ENCODE measurements around the gene HK3. TPM values are rescaled to one million over a fixed set of nuclear protein-coding genes. Genes with fewer than 3 reads are reported as not detected.

HK3 gene
- total and polyA plus RNA-seq, 2 of the 8 experiments (the other 6 are each of a cell fraction or from before 2014, with no cell fraction given): not detected

- no peaks in the 10 kb centered on the region for H3K79me1 ChIP-seq (ENCODE audit: low read depth, low read length)
- no peak overlapping the region for H2BK12ac ChIP-seq (ENCODE audit: low read depth, low read length)
- no peak overlapping the region; the same call in 1 of the 2 replicates for H2BK5ac ChIP-seq (ENCODE audit: low read depth, low read length)
- H3K27ac ChIP-seq (ENCODE audit: low read depth, low read length): no peak overlapping the region
- H3K4ac ChIP-seq (replicated peaks; ENCODE audit: insufficient read length, low read depth, low read length): no peak overlapping the region
- ChIA-PET CTCF (ENCODE audit: partially characterized antibody) (interaction anchor here (0.6 to 3.8 kb wide), 11 partner anchors 12 to 502 kb away, joined by 3 to 32 read pairs (median 5); partner anchors contain the start of gene HK3), POLR2A (ENCODE audit: partially characterized antibody) (no interaction called here)
- no peak overlapping the region for H4K91ac ChIP-seq (replicated peaks; ENCODE audit: insufficient read length, low read length)
- no peaks in the 10 kb centered on the region for H4K20me1 ChIP-seq (replicated peaks in 1 of 2; ENCODE audit: control insufficient read depth in 1 of 2, insufficient read depth in 2 of 2, low read length in 2 of 2)
- H4K8ac ChIP-seq (ENCODE audit: extremely low read depth, insufficient read depth, low read length): peak overlapping the region; percentile 9; the same call in 1 of the 2 replicates
- TF ChIP-seq GABPA (IDR thresholded peaks at IDR 0.05; ENCODE audit: borderline replicate concordance, insufficient read depth, low read length) (no peak), RBBP5 (IDR thresholded peaks at IDR 0.05; ENCODE audit: borderline replicate concordance, low read depth, low read length) (no peak), TEAD4 (IDR thresholded peaks at IDR 0.05; ENCODE audit: low read depth, low read length) (peak; percentile 67), MAX (IDR thresholded peaks at IDR 0.05) (no peak), TCF12 (IDR thresholded peaks at IDR 0.05; ENCODE audit: low read depth, low read length) (no peak), SP4 (IDR thresholded peaks at IDR 0.05; ENCODE audit: low read length) (no peak), RAD21 (IDR thresholded peaks at IDR 0.05 in 1 of 2, conservative IDR thresholded peaks at IDR 0.05 in 1 of 2; ENCODE audit: low read depth in 2 of 2, low read length in 2 of 2) (peak; percentile 58 to 69), EGR1 (IDR thresholded peaks at IDR 0.05; ENCODE audit: borderline replicate concordance, low read depth, low read length) (peak; percentile 18; the same call in 1 of the 2 replicates), YY1 (IDR thresholded peaks at IDR 0.05; ENCODE audit: low read depth, low read length) (no peak)
- TF ChIP-seq, protein P1, sequence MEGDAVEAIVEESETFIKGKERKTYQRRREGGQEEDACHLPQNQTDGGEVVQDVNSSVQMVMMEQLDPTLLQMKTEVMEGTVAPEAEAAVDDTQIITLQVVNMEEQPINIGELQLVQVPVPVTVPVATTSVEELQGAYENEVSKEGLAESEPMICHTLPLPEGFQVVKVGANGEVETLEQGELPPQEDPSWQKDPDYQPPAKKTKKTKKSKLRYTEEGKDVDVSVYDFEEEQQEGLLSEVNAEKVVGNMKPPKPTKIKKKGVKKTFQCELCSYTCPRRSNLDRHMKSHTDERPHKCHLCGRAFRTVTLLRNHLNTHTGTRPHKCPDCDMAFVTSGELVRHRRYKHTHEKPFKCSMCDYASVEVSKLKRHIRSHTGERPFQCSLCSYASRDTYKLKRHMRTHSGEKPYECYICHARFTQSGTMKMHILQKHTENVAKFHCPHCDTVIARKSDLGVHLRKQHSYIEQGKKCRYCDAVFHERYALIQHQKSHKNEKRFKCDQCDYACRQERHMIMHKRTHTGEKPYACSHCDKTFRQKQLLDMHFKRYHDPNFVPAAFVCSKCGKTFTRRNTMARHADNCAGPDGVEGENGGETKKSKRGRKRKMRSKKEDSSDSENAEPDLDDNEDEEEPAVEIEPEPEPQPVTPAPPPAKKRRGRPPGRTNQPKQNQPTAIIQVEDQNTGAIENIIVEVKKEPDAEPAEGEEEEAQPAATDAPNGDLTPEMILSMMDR (IDR thresholded peaks at IDR 0.05; ENCODE audit: control extremely low read depth in 1 of 3, insufficient read depth in 1 of 3, low read depth in 1 of 3, low read length in 3 of 3): peak in 2 of 3 experiments; percentile 45 to 50; a peak in 2 of 4 replicates
- no peak overlapping the region for H4K5ac ChIP-seq (ENCODE audit: insufficient read length, low read depth, low read length)
- H3K79me2 ChIP-seq (ENCODE audit: control insufficient read depth in 1 of 2, insufficient read depth in 2 of 2, low read length in 2 of 2): no peaks in the 10 kb centered on the region
- no peaks in the 10 kb centered on the region for H3K27me3 ChIP-seq (replicated peaks in 1 of 4; ENCODE audit: control insufficient read depth in 3 of 4, extremely low read depth in 1 of 4, insufficient read depth in 3 of 4, low read length in 3 of 4)
- no peak overlapping the region for H3K23ac ChIP-seq (ENCODE audit: insufficient read length)
- no peak overlapping the region for H3K4me3 ChIP-seq (ENCODE audit: extremely low read depth in 1 of 4, insufficient read depth in 2 of 4, low read depth in 3 of 4, low read length in 4 of 4)
- no peak overlapping the region for H3K4me2 ChIP-seq (ENCODE audit: insufficient read depth in 1 of 2, low read depth in 2 of 2, low read length in 2 of 2)
- no peaks in the 10 kb centered on the region for H3K23me2 ChIP-seq (ENCODE audit: low read depth, low read length)
- FAIRE-seq (no peak), DNase-seq (ENCODE audit: low read depth in 1 of 2, low spot score in 2 of 2) (no peak)
- H3K56ac ChIP-seq (replicated peaks; ENCODE audit: insufficient read length, low read depth, low read length): no peak overlapping the region
- H3K36me3 ChIP-seq (ENCODE audit: control insufficient read depth in 2 of 4, insufficient read depth in 4 of 4, low read length in 3 of 4): no peaks in the 10 kb centered on the region
- no peak overlapping the region; the same call in 1 of the 2 replicates for H2BK15ac ChIP-seq (ENCODE audit: low read length)
- H2AK5ac ChIP-seq (ENCODE audit: low read depth, low read length): 0 out of 2 replicates have a peak overlapping the region, but pooled peaks have one; percentile 9
- no peak overlapping the region for H2AFZ ChIP-seq (ENCODE audit: low read length)
- H3K9ac ChIP-seq (replicated peaks in 1 of 4; ENCODE audit: extremely low read depth in 1 of 4, low read depth in 3 of 4, low read length in 3 of 4): no peak overlapping the region
- H3K18ac ChIP-seq (ENCODE audit: extremely low read depth, low read length): no peak overlapping the region
- 91% methylated on average over 28 of the region's 28 CpGs; no CpG with 5 or more reads in 1 of the 2 experiments for WGBS, 2 experiments (ENCODE audit: extremely low coverage in 1 of 2, insufficient coverage in 1 of 2, insufficient read length in 1 of 2, insufficient replicate concordance in 2 of 2, low coverage in 1 of 2, low lambda C conversion rate in 2 of 2, missing lambda C conversion rate in 1 of 2)
- no peak overlapping the region for H2BK20ac ChIP-seq (ENCODE audit: low read length)
- H3K9me3 ChIP-seq (ENCODE audit: insufficient read depth in 2 of 2, low read depth in 1 of 2, low read length in 1 of 2): no peaks in the 10 kb centered on the region
- no peak overlapping the region for H3K14ac ChIP-seq (ENCODE audit: insufficient read length)
- H3K4me1 ChIP-seq (replicated peaks in 1 of 4; ENCODE audit: control insufficient read depth in 3 of 4, insufficient read depth in 4 of 4, low read length in 3 of 4): no peaks in the 10 kb centered on the region
- no peak overlapping the region for H2BK120ac ChIP-seq (replicated peaks; ENCODE audit: low read depth, low read length)
Observed at GRCh38 chr5:176887252-176887849, 11.8 kb downstream of the HK3 start.

Data from H1 (cell line).